Endodermal cell (in vitro differentiated cells): ENCODE measurements around the gene SORCS1. TPM values are rescaled to one million over a fixed set of nuclear protein-coding genes. Genes with fewer than 3 reads are reported as not detected.
A peak's percentile ranks its signal among the peaks of the same experiment; 100 is the strongest.

Experiments
- DNase-seq: peaks from one replicate; pipeline ENCODE4 v3.0.0-alpha.2; 2017
- H3K27ac ChIP-seq: 2 replicates; pipeline ENCODE4 v1.5.1; 2013; ENCODE audit warnings: mild to moderate bottlenecking, low read depth, low read length, moderate library complexity
- H3K27me3 ChIP-seq: 2 replicates; pipeline ENCODE4 v1.6.1; 2013; ENCODE audit warnings: mild to moderate bottlenecking, low read length, moderate library complexity; ENCODE audit not compliant: insufficient read depth, control insufficient read depth, poor library complexity, severe bottlenecking
- H3K36me3 ChIP-seq: 2 replicates; pipeline ENCODE4 v1.7.0; 2013; ENCODE audit warnings: mild to moderate bottlenecking, low read length, moderate library complexity; ENCODE audit not compliant: control insufficient read depth, insufficient read depth
- H3K4me1 ChIP-seq: one replicate; pipeline ENCODE4 v1.7.0; 2013; ENCODE audit warnings: low read length; ENCODE audit not compliant: control insufficient read depth, insufficient read depth
- H3K4me3 ChIP-seq: 2 replicates; pipeline ENCODE4 v1.5.1; 2013; ENCODE audit warnings: mild to moderate bottlenecking, low read length, moderate library complexity
- H3K9ac ChIP-seq: 2 replicates; pipeline ENCODE4 v1.6.1; 2013; ENCODE audit warnings: mild to moderate bottlenecking, low read length, moderate library complexity; ENCODE audit not compliant: poor library complexity, severe bottlenecking; ENCODE audit errors: extremely low read depth
- H3K9me3 ChIP-seq: 2 replicates; pipeline ENCODE4 v1.6.1; 2013; ENCODE audit warnings: mild to moderate bottlenecking, low read length, moderate library complexity; ENCODE audit not compliant: control insufficient read depth
- H3K27ac Mint-ChIP-seq: 2 replicates; pipeline ENCODE4 v1.8.0; 2020; ENCODE audit warnings: mixed read lengths
- H3K27me3 Mint-ChIP-seq: 2 replicates; pipeline ENCODE4 v1.8.0; 2021; ENCODE audit warnings: mild to moderate bottlenecking, mixed read lengths; ENCODE audit not compliant: insufficient read depth
- H3K36me3 Mint-ChIP-seq: 2 replicates; pipeline ENCODE4 v1.8.0; 2020; ENCODE audit warnings: low read depth, mixed read lengths
- H3K4me1 Mint-ChIP-seq: 2 replicates; pipeline ENCODE4 v1.8.0; 2020; ENCODE audit warnings: mixed read lengths
- H3K4me3 Mint-ChIP-seq: 2 replicates; pipeline ENCODE4 v1.8.0; 2020; ENCODE audit warnings: mild to moderate bottlenecking, moderate library complexity, mixed read lengths
- H3K9me3 Mint-ChIP-seq: 2 replicates; pipeline ENCODE4 v1.8.0; 2020; ENCODE audit warnings: mild to moderate bottlenecking, mixed read lengths
- CTCF ChIP-seq: fragments of 200-600 bp; sonication (generic); conservative IDR thresholded peaks from 2 replicates; pipeline ENCODE4 v1.5.0; 2021; ENCODE audit warnings: antibody characterized with exemption, mild to moderate bottlenecking
- WGBS, 2 experiments: methylation state at CpG; one replicate each; pipeline versions ENCODE4 v1.1.5 to v1.1.7; 2013; ENCODE audit warnings: missing lambda C conversion rate in 2 of 2, mixed read lengths in 1 of 2; ENCODE audit not compliant: insufficient coverage in 1 of 2, insufficient read length in 1 of 2; 5-methylcytosine and 5-hydroxymethylcytosine counted together
- total RNA-seq, 2 donors: library from RNA; stranded (reverse); fragmentation: NEBNext Ultra II Directional in 1 of 2; extraction: Animal tissue kit (Norgen Biotek cat#: 25700) in 1 of 2; gene quantifications; 2 replicates in 1 of 2; 3 replicates in 1 of 2; pipeline ENCODE4 v1.2.1, GENCODE V29; 2021

Gene SORCS1
- total RNA-seq, 2 donors from 2014 or later: 57.4 to 79.6 TPM

GRCh38 chr10:106894692-106895091 lies 269.8 kb downstream of the SORCS1 start:
- peaks cover 36% of the 10 kb centered on the region for H3K4me1 Mint-ChIP-seq
- no peak for DNase-seq
- Histone ChIP-seq H3K27me3 (no peaks in the 10 kb centered on the region), H3K4me3 (no peak overlapping the region), H3K27ac (no peak overlapping the region), H3K9ac (no peak overlapping the region), H3K4me1 (peaks cover 10% of the 10 kb centered on the region), H3K9me3 (no peaks in the 10 kb centered on the region), H3K36me3 (no peaks in the 10 kb centered on the region)
- H3K9me3 Mint-ChIP-seq: no peaks in the 10 kb centered on the region
- 64% methylated on average over 1 of the region's 1 CpG; no CpG with 5 or more reads in 1 of the 2 experiments for WGBS, 2 experiments
- H3K27ac Mint-ChIP-seq: no peak overlapping the region
- no peak for TF ChIP-seq CTCF
- H3K27me3 Mint-ChIP-seq: no peaks in the 10 kb centered on the region
- peaks cover 5% of the 10 kb centered on the region for H3K36me3 Mint-ChIP-seq
- no peak overlapping the region for H3K4me3 Mint-ChIP-seq

GRCh38 chr10:106877574-106877973 lies 286.9 kb downstream of the SORCS1 start:
- WGBS, 2 experiments: 91 to 99% methylated on average over 3 to 5 of the region's 5 CpGs
- no peak for DNase-seq
- no peaks in the 10 kb centered on the region for H3K4me1 Mint-ChIP-seq
- H3K9me3 Mint-ChIP-seq: peaks cover 7% of the 10 kb centered on the region
- Histone ChIP-seq H3K9me3 (peaks cover 14% of the 10 kb centered on the region), H3K4me1 (peaks cover 2% of the 10 kb centered on the region), H3K27ac (no peak overlapping the region), H3K4me3 (no peak overlapping the region), H3K9ac (no peak overlapping the region), H3K27me3 (no peaks in the 10 kb centered on the region), H3K36me3 (peaks cover 8% of the 10 kb centered on the region)
- H3K4me3 Mint-ChIP-seq: no peak overlapping the region
- no peak for TF ChIP-seq CTCF
- H3K27ac Mint-ChIP-seq: no peak overlapping the region
- peaks cover 14% of the 10 kb centered on the region for H3K36me3 Mint-ChIP-seq
- H3K27me3 Mint-ChIP-seq: no peaks in the 10 kb centered on the region

GRCh38 chr10:106874604-106874889 lies 290.0 kb downstream of the SORCS1 start:
- no peak overlapping the region for H3K27ac Mint-ChIP-seq
- H3K4me3 ChIP-seq: peak overlapping the region; percentile 7
- H3K9me3 ChIP-seq: peaks cover 14% of the 10 kb centered on the region
- no peak for TF ChIP-seq CTCF
- H3K9ac ChIP-seq: no peak overlapping the region
- peaks cover 8% of the 10 kb centered on the region for H3K36me3 ChIP-seq
- no peak overlapping the region for H3K27ac ChIP-seq
- H3K4me1 Mint-ChIP-seq: peaks cover 3% of the 10 kb centered on the region
- H3K4me1 ChIP-seq: peaks cover under 1% of the 10 kb centered on the region
- H3K4me3 Mint-ChIP-seq: no peak overlapping the region
- DNase-seq: no peak
- H3K36me3 Mint-ChIP-seq: peaks cover 12% of the 10 kb centered on the region
- H3K9me3 Mint-ChIP-seq: peaks cover 7% of the 10 kb centered on the region
- no peaks in the 10 kb centered on the region for H3K27me3 ChIP-seq
- H3K27me3 Mint-ChIP-seq: no peaks in the 10 kb centered on the region
- 93 to 100% methylated on average over 2 of the region's 2 CpGs for WGBS, 2 experiments
